Measurements from ENCODE around the gene ARHGAP15.

Gene ARHGAP15

GRCh38 chr2:143209570-143210445, 80.6 kb downstream of the ARHGAP15 start:
- Mint-ChIP-seq H3K4me3 (no peak overlapping the region), H3K27me3 (ENCODE audit: low read depth, poor library complexity) (no peaks in the 10 kb centered on the region), H3K27ac (no peak overlapping the region), H3K9me3 (no peaks in the 10 kb centered on the region), H3K36me3 (ENCODE audit: low read depth) (no peaks in the 10 kb centered on the region), H3K4me1 (no peaks in the 10 kb centered on the region)
- TF ChIP-seq CTCF (IDR thresholded peaks at IDR 0.05): no peak
- no peak for DNase-seq

- Mint-ChIP-seq H3K27ac (no peak overlapping the region), H3K27me3 (ENCODE audit: low read depth, poor library complexity) (no peaks in the 10 kb centered on the region), H3K4me1 (no peaks in the 10 kb centered on the region), H3K9me3 (no peaks in the 10 kb centered on the region), H3K4me3 (no peak overlapping the region), H3K36me3 (ENCODE audit: low read depth) (no peaks in the 10 kb centered on the region)
- no peak for TF ChIP-seq CTCF (IDR thresholded peaks at IDR 0.05)
- no peak for DNase-seq
Observed at GRCh38 chr2:143210446-143210819, 81.2 kb downstream of the ARHGAP15 start.

DNA sequence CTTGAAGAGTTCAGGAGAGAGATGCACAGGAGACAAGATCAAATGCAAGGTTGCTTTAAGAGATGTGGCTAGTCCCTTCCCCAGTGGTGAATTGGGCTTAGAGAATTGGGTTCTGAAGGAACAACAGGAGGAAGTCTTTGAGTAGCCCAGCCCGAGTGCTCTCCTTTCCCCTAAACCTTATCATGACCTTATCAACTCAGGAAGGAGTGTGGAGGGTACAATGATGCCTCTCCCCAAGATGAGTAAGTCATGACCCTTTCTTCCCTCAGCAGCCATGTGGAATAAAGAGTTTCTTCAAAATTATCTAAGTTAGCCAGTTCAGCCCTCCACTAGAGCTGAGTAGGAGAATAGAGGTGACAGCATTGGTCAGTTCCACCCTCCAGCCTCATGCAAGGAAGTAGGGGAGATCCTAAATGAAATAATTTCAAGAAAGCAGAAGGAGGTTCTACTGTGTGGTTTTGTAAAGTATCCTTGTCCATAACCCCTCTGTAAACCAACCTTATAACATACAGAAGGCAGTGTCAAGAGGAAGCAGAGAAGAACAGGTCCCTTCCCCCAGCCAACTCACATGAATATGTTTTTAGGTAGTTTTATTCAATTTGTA, 88.4 kb downstream of the ARHGAP15 start:
- Mint-ChIP-seq H3K36me3 (ENCODE audit: low read depth) (no peaks in the 10 kb centered on the region), H3K27me3 (ENCODE audit: low read depth, poor library complexity) (peaks cover 2% of the 10 kb centered on the region), H3K4me1 (no peaks in the 10 kb centered on the region), H3K9me3 (no peaks in the 10 kb centered on the region), H3K27ac (no peak overlapping the region), H3K4me3 (no peak overlapping the region)
- no peak for DNase-seq
- no peak for TF ChIP-seq CTCF (IDR thresholded peaks at IDR 0.05)

DNA sequence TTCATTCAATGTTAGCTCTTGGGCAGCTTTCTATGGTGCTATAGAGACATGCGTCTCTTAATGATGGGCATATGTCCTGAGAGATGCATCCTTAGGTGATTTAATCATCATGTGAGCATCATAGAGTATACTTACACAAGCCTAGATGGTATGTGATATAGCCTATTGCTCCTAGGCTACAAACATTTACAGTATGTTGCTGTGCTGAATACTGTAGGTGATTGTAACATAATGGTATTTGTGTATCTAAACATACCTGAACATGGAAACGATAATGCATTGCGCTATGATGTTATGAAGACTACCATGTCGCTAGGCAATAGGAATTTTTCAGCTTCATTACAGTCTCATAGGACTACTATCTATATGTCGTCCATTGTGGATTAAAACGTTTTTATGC, 89.4 kb downstream of the ARHGAP15 start:
- Mint-ChIP-seq H3K27me3 (ENCODE audit: low read depth, poor library complexity) (peaks cover 2% of the 10 kb centered on the region), H3K27ac (no peak overlapping the region), H3K9me3 (no peaks in the 10 kb centered on the region), H3K4me1 (no peaks in the 10 kb centered on the region), H3K4me3 (no peak overlapping the region), H3K36me3 (ENCODE audit: low read depth) (no peaks in the 10 kb centered on the region)
- no peak for DNase-seq
- TF ChIP-seq CTCF (IDR thresholded peaks at IDR 0.05): no peak

GRCh38 chr2:143219266-143219665, 90.0 kb downstream of the ARHGAP15 start:
- Mint-ChIP-seq H3K36me3 (ENCODE audit: low read depth) (no peaks in the 10 kb centered on the region), H3K4me1 (no peaks in the 10 kb centered on the region), H3K9me3 (no peaks in the 10 kb centered on the region), H3K27me3 (ENCODE audit: low read depth, poor library complexity) (peaks cover 2% of the 10 kb centered on the region), H3K4me3 (no peak overlapping the region), H3K27ac (no peak overlapping the region)
- DNase-seq: no peak
- no peak for TF ChIP-seq CTCF (IDR thresholded peaks at IDR 0.05)

DNA sequence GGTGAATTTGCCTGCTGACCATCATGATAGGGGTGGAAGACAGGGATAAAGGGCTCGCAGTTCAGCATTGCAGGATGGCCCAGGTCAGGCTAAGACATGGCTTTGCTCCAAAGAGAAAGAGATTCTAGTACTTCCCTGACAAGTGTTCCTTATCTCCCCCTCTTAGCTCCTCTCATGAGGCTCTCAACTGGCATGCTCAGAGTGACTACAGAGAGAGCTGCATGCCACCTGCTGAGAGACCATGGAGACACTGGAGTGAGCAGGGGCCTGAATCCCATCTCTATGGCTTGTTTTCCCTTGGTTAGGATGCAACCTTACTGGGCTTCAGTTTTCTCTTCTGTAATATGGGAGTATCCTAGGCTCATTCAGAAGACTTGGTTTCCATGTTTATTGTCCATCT, 94.3 kb downstream of the ARHGAP15 start:
- no peak for TF ChIP-seq CTCF (IDR thresholded peaks at IDR 0.05)
- H3K4me3 Mint-ChIP-seq: no peak overlapping the region
- DNase-seq: no peak
- H3K36me3 Mint-ChIP-seq (ENCODE audit: low read depth): no peaks in the 10 kb centered on the region
- H3K9me3 Mint-ChIP-seq: no peaks in the 10 kb centered on the region
- H3K27me3 Mint-ChIP-seq (ENCODE audit: low read depth, poor library complexity): peaks cover 3% of the 10 kb centered on the region
- H3K4me1 Mint-ChIP-seq: no peaks in the 10 kb centered on the region
- no peak overlapping the region for H3K27ac Mint-ChIP-seq
